ENCODE measurements around the gene UNC5CL. TPM values are rescaled to one million over a fixed set of nuclear protein-coding genes. Genes with fewer than 3 reads are reported as not detected.

The UNC5CL gene
- polyA plus RNA-seq, 4 donors, result 31.9 to 123 (median 45.3) TPM

DNA sequence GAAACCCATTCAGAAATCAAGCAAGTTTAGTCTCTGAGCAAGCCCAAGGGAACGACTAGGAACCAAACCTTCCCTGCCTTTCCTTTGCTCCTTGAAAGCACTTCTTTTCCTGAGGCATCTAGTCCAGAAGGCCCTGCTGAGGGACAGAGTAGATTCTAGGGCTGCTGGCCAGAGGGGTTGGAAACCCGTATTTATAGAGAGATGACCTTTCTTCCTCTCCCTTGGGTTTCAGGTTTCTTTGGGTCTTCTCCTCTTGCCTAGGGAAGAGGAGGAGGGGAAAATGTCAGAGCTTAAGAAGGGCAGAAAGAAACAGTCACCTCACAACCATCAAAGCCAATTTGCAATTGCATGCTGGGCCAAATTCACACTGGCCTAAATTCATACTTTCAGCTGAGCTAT lies 19.8 kb upstream of the UNC5CL start:
- Histone ChIP-seq H3K4me3 (ENCODE audit: low read depth in 1 of 3, low read length in 3 of 3) (no peak overlapping the region), H3K27me3 (ENCODE audit: control insufficient read depth in 3 of 3, insufficient read depth in 3 of 3, low read length in 3 of 3) (no peaks in the 10 kb centered on the region), H3K36me3 (ENCODE audit: control insufficient read depth in 3 of 3, insufficient read depth in 2 of 3, low read depth in 1 of 3, low read length in 3 of 3) (peaks cover 0 to 8% (median 0%) of the 10 kb centered on the region in 3 donors), H3K9me3 (ENCODE audit: control insufficient read depth in 2 of 2, insufficient read depth in 1 of 2, low read depth in 1 of 2, low read length in 1 of 2) (no peaks in the 10 kb centered on the region), H3K27ac (ENCODE audit: low read depth in 1 of 3, low read length in 2 of 3) (peak overlapping the region in 2 of 3 donors; percentile 14 to 90), H3K4me1 (ENCODE audit: control insufficient read depth in 3 of 3, insufficient read depth in 2 of 3, low read depth in 1 of 3, low read length in 2 of 3) (peaks cover 4 to 90% (median 18%) of the 10 kb centered on the region in 3 donors)
- 83 to 91% (median 88%) methylated on average over 2 of the region's 2 CpGs for WGBS, 3 donors
- FAIRE-seq, result no peak
- no peak for DNase-seq

GRCh38 chr6:41056768-41057490 lies 17.9 kb upstream of the UNC5CL start:
- Histone ChIP-seq H3K36me3 (ENCODE audit: control insufficient read depth in 3 of 3, insufficient read depth in 2 of 3, low read depth in 1 of 3, low read length in 3 of 3) (peaks cover 0 to 13% (median 0%) of the 10 kb centered on the region in 3 donors), H3K4me3 (ENCODE audit: low read depth in 1 of 3, low read length in 3 of 3) (no peak overlapping the region), H3K4me1 (ENCODE audit: control insufficient read depth in 3 of 3, insufficient read depth in 2 of 3, low read depth in 1 of 3, low read length in 2 of 3) (peaks cover 2 to 93% (median 14%) of the 10 kb centered on the region in 3 donors), H3K27me3 (ENCODE audit: control insufficient read depth in 3 of 3, insufficient read depth in 3 of 3, low read length in 3 of 3) (no peaks in the 10 kb centered on the region), H3K27ac (ENCODE audit: low read depth in 1 of 3, low read length in 2 of 3) (peak overlapping the region; percentile 45 to 97 (median 90)), H3K9me3 (ENCODE audit: control insufficient read depth in 2 of 2, insufficient read depth in 1 of 2, low read depth in 1 of 2, low read length in 1 of 2) (no peaks in the 10 kb centered on the region)
- WGBS, 3 donors, result 40 to 68% (median 51%) methylated on average over 6 of the region's 6 CpGs
- no peak for FAIRE-seq
- DNase-seq, result peak; percentile 85 to 90

GRCh38 chr6:41055149-41055548 lies 16.1 kb upstream of the UNC5CL start:
- WGBS, 3 donors, result 41 to 73% (median 53%) methylated on average over 3 of the region's 3 CpGs
- H3K27ac ChIP-seq (ENCODE audit: low read depth in 1 of 3, low read length in 2 of 3), result peak overlapping the region in 1 of 3 donors; percentile 90
- H3K9me3 ChIP-seq (ENCODE audit: control insufficient read depth in 2 of 2, insufficient read depth in 1 of 2, low read depth in 1 of 2, low read length in 1 of 2), result no peaks in the 10 kb centered on the region
- no peak for FAIRE-seq
- DNase-seq, result no peak
- H3K36me3 ChIP-seq (ENCODE audit: control insufficient read depth in 3 of 3, insufficient read depth in 2 of 3, low read depth in 1 of 3, low read length in 3 of 3), result peaks cover 0 to 6% (median 0%) of the 10 kb centered on the region in 3 donors
- H3K27me3 ChIP-seq (ENCODE audit: control insufficient read depth in 3 of 3, insufficient read depth in 3 of 3, low read length in 3 of 3), result no peaks in the 10 kb centered on the region
- H3K4me1 ChIP-seq (ENCODE audit: control insufficient read depth in 3 of 3, insufficient read depth in 2 of 3, low read depth in 1 of 3, low read length in 2 of 3), result peaks cover 2 to 94% (median 14%) of the 10 kb centered on the region in 3 donors
- H3K4me3 ChIP-seq (ENCODE audit: low read depth in 1 of 3, low read length in 3 of 3), result no peak overlapping the region

- no peak for FAIRE-seq
- no peak for DNase-seq
- H3K4me1 ChIP-seq (ENCODE audit: control insufficient read depth in 3 of 3, insufficient read depth in 2 of 3, low read depth in 1 of 3, low read length in 2 of 3), result peaks cover under 1 to 97% (median 12%) of the 10 kb centered on the region in 3 donors
- no peaks in the 10 kb centered on the region for H3K27me3 ChIP-seq (ENCODE audit: control insufficient read depth in 3 of 3, insufficient read depth in 3 of 3, low read length in 3 of 3)
- 97 to 99% (median 98%) methylated on average over 3 of the region's 3 CpGs for WGBS, 3 donors
- H3K27ac ChIP-seq (ENCODE audit: low read depth in 1 of 3, low read length in 2 of 3), result peak overlapping the region in 1 of 3 donors; percentile 90
- peaks cover 0 to 5% (median 0%) of the 10 kb centered on the region in 3 donors for H3K36me3 ChIP-seq (ENCODE audit: control insufficient read depth in 3 of 3, insufficient read depth in 2 of 3, low read depth in 1 of 3, low read length in 3 of 3)
- no peaks in the 10 kb centered on the region for H3K9me3 ChIP-seq (ENCODE audit: control insufficient read depth in 2 of 2, insufficient read depth in 1 of 2, low read depth in 1 of 2, low read length in 1 of 2)
- H3K4me3 ChIP-seq (ENCODE audit: low read depth in 1 of 3, low read length in 3 of 3), result no peak overlapping the region
These were observed 15.5 kb upstream of the UNC5CL start for GRCh38 chr6:41054511-41054910.

GRCh38 chr6:41053041-41053440 lies 14.0 kb upstream of the UNC5CL start, which contains the start of gene APOBEC2:
TSS of gene APOBEC2 (plus strand) at chr6:41053202. CDS start at chr6:41053348, 146 bp downstream.
- H3K36me3 ChIP-seq (ENCODE audit: control insufficient read depth in 3 of 3, insufficient read depth in 2 of 3, low read depth in 1 of 3, low read length in 3 of 3), result peaks cover 0 to 5% (median 0%) of the 10 kb centered on the region in 3 donors
- WGBS, 3 donors, result 64 to 78% (median 77%) methylated on average over 5 of the region's 5 CpGs
- H3K27me3 ChIP-seq (ENCODE audit: control insufficient read depth in 3 of 3, insufficient read depth in 3 of 3, low read length in 3 of 3), result no peaks in the 10 kb centered on the region
- no peak within 1 kb of the TSS for H3K4me3 ChIP-seq (ENCODE audit: low read depth in 1 of 3, low read length in 3 of 3)
- H3K9me3 ChIP-seq (ENCODE audit: control insufficient read depth in 2 of 2, insufficient read depth in 1 of 2, low read depth in 1 of 2, low read length in 1 of 2), result no peaks in the 10 kb centered on the region
- H3K27ac ChIP-seq (ENCODE audit: low read depth in 1 of 3, low read length in 2 of 3), result peak within 1 kb of the TSS in 1 of 3 donors; percentile 26
- peaks cover 0 to 97% (median 4%) of the 10 kb centered on the region in 3 donors for H3K4me1 ChIP-seq (ENCODE audit: control insufficient read depth in 3 of 3, insufficient read depth in 2 of 3, low read depth in 1 of 3, low read length in 2 of 3)
- FAIRE-seq (no peak), DNase-seq (no peak)

DNA sequence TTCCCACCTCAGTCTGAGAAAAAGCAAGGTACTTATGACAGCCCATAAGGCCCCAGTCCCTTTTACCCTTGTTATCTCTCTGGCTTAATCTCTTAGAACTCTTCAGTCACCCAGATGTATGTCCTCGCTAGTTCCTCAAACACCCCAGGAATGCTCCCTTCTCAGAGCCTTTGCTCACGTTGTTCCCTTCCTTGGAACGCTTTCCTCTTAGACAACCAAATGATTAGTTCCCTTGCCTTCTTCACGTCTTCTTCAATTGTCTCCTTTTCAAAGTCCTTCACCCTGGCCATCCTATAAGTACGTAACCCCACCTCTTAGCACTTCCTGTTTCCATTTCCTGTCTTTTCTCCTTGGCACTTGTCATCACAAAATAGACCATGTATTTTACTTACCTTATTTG lies 12.9 kb upstream of the UNC5CL start:
- Histone ChIP-seq H3K36me3 (ENCODE audit: control insufficient read depth in 3 of 3, insufficient read depth in 2 of 3, low read depth in 1 of 3, low read length in 3 of 3) (peaks cover 0 to 5% (median 0%) of the 10 kb centered on the region in 3 donors), H3K27ac (ENCODE audit: low read depth in 1 of 3, low read length in 2 of 3) (no peak overlapping the region), H3K4me1 (ENCODE audit: control insufficient read depth in 3 of 3, insufficient read depth in 2 of 3, low read depth in 1 of 3, low read length in 2 of 3) (peaks cover 0 to 97% (median 4%) of the 10 kb centered on the region in 3 donors), H3K9me3 (ENCODE audit: control insufficient read depth in 2 of 2, insufficient read depth in 1 of 2, low read depth in 1 of 2, low read length in 1 of 2) (no peaks in the 10 kb centered on the region), H3K4me3 (ENCODE audit: low read depth in 1 of 3, low read length in 3 of 3) (no peak overlapping the region), H3K27me3 (ENCODE audit: control insufficient read depth in 3 of 3, insufficient read depth in 3 of 3, low read length in 3 of 3) (no peaks in the 10 kb centered on the region)
- 68 to 94% (median 81%) methylated on average over 5 of the region's 5 CpGs for WGBS, 3 donors
- FAIRE-seq (no peak), DNase-seq (no peak)

DNA sequence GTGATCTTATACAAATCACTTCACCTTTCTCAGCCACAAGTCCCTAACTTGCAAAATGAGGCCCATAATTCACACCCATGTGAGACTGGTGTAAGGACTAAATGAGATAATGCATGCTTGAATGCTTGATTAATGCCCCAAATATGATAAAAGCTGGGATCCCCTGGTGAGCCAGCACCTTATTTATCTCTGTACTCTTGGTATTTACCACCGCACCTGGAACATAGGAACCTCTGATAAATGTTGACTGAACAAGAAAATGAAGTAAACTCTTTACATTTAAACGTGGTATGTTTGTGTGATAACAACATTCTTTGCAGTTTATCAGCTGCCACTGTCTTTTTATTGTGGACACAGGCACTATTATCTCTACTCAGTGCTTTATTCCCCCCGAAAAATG lies 11.5 kb upstream of the UNC5CL start:
- DNase-seq (no peak), FAIRE-seq (no peak)
- Histone ChIP-seq H3K36me3 (ENCODE audit: control insufficient read depth in 3 of 3, insufficient read depth in 2 of 3, low read depth in 1 of 3, low read length in 3 of 3) (peaks cover 0 to 5% (median 0%) of the 10 kb centered on the region in 3 donors), H3K27me3 (ENCODE audit: control insufficient read depth in 3 of 3, insufficient read depth in 3 of 3, low read length in 3 of 3) (no peaks in the 10 kb centered on the region), H3K4me3 (ENCODE audit: low read depth in 1 of 3, low read length in 3 of 3) (no peak overlapping the region), H3K4me1 (ENCODE audit: control insufficient read depth in 3 of 3, insufficient read depth in 2 of 3, low read depth in 1 of 3, low read length in 2 of 3) (peaks cover 0 to 97% (median 0%) of the 10 kb centered on the region in 3 donors), H3K27ac (ENCODE audit: low read depth in 1 of 3, low read length in 2 of 3) (peak overlapping the region in 1 of 3 donors; percentile 93), H3K9me3 (ENCODE audit: control insufficient read depth in 2 of 2, insufficient read depth in 1 of 2, low read depth in 1 of 2, low read length in 1 of 2) (no peaks in the 10 kb centered on the region)
- WGBS, 3 donors, result 49 to 69% (median 65%) methylated on average over 3 of the region's 3 CpGs

GRCh38 chr6:41049955-41050354 lies 10.9 kb upstream of the UNC5CL start:
- no peak overlapping the region for H3K4me3 ChIP-seq (ENCODE audit: low read depth in 1 of 3, low read length in 3 of 3)
- FAIRE-seq (no peak), DNase-seq (no peak)
- H3K27me3 ChIP-seq (ENCODE audit: control insufficient read depth in 3 of 3, insufficient read depth in 3 of 3, low read length in 3 of 3), result no peaks in the 10 kb centered on the region
- WGBS, 3 donors, result 82 to 91% (median 87%) methylated on average over 7 of the region's 7 CpGs
- peaks cover 0 to 97% (median 0%) of the 10 kb centered on the region in 3 donors for H3K4me1 ChIP-seq (ENCODE audit: control insufficient read depth in 3 of 3, insufficient read depth in 2 of 3, low read depth in 1 of 3, low read length in 2 of 3)
- H3K36me3 ChIP-seq (ENCODE audit: control insufficient read depth in 3 of 3, insufficient read depth in 2 of 3, low read depth in 1 of 3, low read length in 3 of 3), result peaks cover 0 to 5% (median 0%) of the 10 kb centered on the region in 3 donors
- peak overlapping the region in 1 of 3 donors; percentile 93 for H3K27ac ChIP-seq (ENCODE audit: low read depth in 1 of 3, low read length in 2 of 3)
- H3K9me3 ChIP-seq (ENCODE audit: control insufficient read depth in 2 of 2, insufficient read depth in 1 of 2, low read depth in 1 of 2, low read length in 1 of 2), result no peaks in the 10 kb centered on the region
